H1 (cell line): ENCODE measurements around the gene RBFOX1. TPM values are rescaled to one million over a fixed set of nuclear protein-coding genes. Genes with fewer than 3 reads are reported as not detected.

Experiments
- CTCF ChIA-PET: fragments of 300-600 bp; sonication (Branson Sonifier 250); formaldehyde crosslinking; loops from one replicate; lab custom pipeline; 2021; ENCODE audit not compliant: partially characterized antibody; lab: Charles Lee
- POLR2A ChIA-PET: fragments of 300-600 bp; sonication (Branson Sonifier 250); formaldehyde crosslinking; loops from one replicate; lab custom pipeline; 2021; ENCODE audit warnings: inconsistent platforms; ENCODE audit not compliant: partially characterized antibody; lab: Charles Lee
- DNase-seq, 2 experiments: peaks; one replicate each; pipeline versions ENCODE4 v3.0.0 to v3.0.0-alpha.2; 2010 to 2022; ENCODE audit warnings: low spot score in 2 of 2, low read depth in 1 of 2, mixed read lengths in 1 of 2
- FAIRE-seq: peaks from 2 replicates; lab custom pipeline; 2011; peaks lifted over from hg19 to GRCh38; lab: Jason Lieb, UNC
- H2AFZ ChIP-seq: 2 replicates; pipeline ENCODE4 v1.8.1; 2012; ENCODE audit warnings: low read length, inconsistent platforms
- H2AK5ac ChIP-seq: 2 replicates; pipeline ENCODE4 v1.6.1; 2013; ENCODE audit warnings: low read depth, low read length
- H2BK120ac ChIP-seq: replicated peaks from 2 replicates; pipeline ENCODE3; 2013; ENCODE audit warnings: low read depth, low read length, inconsistent platforms
- H2BK12ac ChIP-seq: 2 replicates; pipeline ENCODE4 v1.6.1; 2013; ENCODE audit warnings: low read depth, low read length
- H2BK15ac ChIP-seq: 2 replicates; pipeline ENCODE4 v1.6.1; 2013; ENCODE audit warnings: low read length
- H2BK20ac ChIP-seq: 2 replicates; pipeline ENCODE4 v1.6.1; 2013; ENCODE audit warnings: low read length
- H2BK5ac ChIP-seq: 2 replicates; pipeline ENCODE4 v1.6.1; 2013; ENCODE audit warnings: low read depth, low read length
- H3K14ac ChIP-seq: 2 replicates; pipeline ENCODE4 v1.6.1; 2013; ENCODE audit warnings: inconsistent platforms; ENCODE audit not compliant: insufficient read length
- H3K18ac ChIP-seq: 2 replicates; pipeline ENCODE4 v1.6.1; 2013; ENCODE audit warnings: low read length; ENCODE audit errors: extremely low read depth
- H3K23ac ChIP-seq: 2 replicates; pipeline ENCODE4 v1.6.1; 2013; ENCODE audit warnings: inconsistent platforms; ENCODE audit not compliant: insufficient read length
- H3K23me2 ChIP-seq: 2 replicates; pipeline ENCODE4 v1.6.1; 2013; ENCODE audit warnings: low read depth, low read length
- H3K27ac ChIP-seq: 2 replicates; pipeline ENCODE4 v1.6.1; 2011; ENCODE audit warnings: low read depth, low read length, inconsistent platforms
- H3K27me3 ChIP-seq, 4 experiments: replicated peaks in 1 of 4; 1 replicate in 1 of 4; 2 replicates in 3 of 4; pipeline versions ENCODE4 v1.6.1 to v1.8.1; 2011 to 2013; ENCODE audit warnings: low read length in 3 of 4, mild to moderate bottlenecking in 3 of 4, inconsistent platforms in 2 of 4, mixed read lengths in 2 of 4, moderate library complexity in 1 of 4; ENCODE audit not compliant: control insufficient read depth in 3 of 4, insufficient read depth in 3 of 4; ENCODE audit errors: extremely low read depth in 1 of 4
- H3K36me3 ChIP-seq, 4 experiments: 2 replicates each; pipeline versions ENCODE4 v1.6.1 to v1.8.1; 2011 to 2013; ENCODE audit warnings: mild to moderate bottlenecking in 4 of 4, low read length in 3 of 4, moderate library complexity in 2 of 4, control low read depth in 1 of 4, inconsistent platforms in 1 of 4; ENCODE audit not compliant: insufficient read depth in 4 of 4, control insufficient read depth in 2 of 4
- H3K4ac ChIP-seq: replicated peaks from 2 replicates; pipeline ENCODE3; 2013; ENCODE audit warnings: low read length, low read depth, mixed read lengths, inconsistent platforms; ENCODE audit not compliant: insufficient read length
- H3K4me1 ChIP-seq, 4 experiments: replicated peaks in 1 of 4; 1 replicate in 1 of 4; 2 replicates in 3 of 4; pipeline versions ENCODE4 v1.6.1 to v1.8.1; 2011 to 2013; ENCODE audit warnings: low read length in 3 of 4, inconsistent platforms in 2 of 4, mixed read lengths in 1 of 4; ENCODE audit not compliant: insufficient read depth in 4 of 4, control insufficient read depth in 3 of 4
- H3K4me2 ChIP-seq, 2 experiments: 2 replicates each; pipeline versions ENCODE4 v1.6.1 to v1.8.1; 2011 to 2013; ENCODE audit warnings: low read depth in 2 of 2, low read length in 2 of 2, control low read depth in 1 of 2, inconsistent platforms in 1 of 2, mild to moderate bottlenecking in 1 of 2; ENCODE audit not compliant: insufficient read depth in 1 of 2
- H3K4me3 ChIP-seq, 4 experiments: fragments of 200-600, 300-600 bp in 1 of 4; sonication (generic), shearing (Covaris generic), sonication (Bioruptor Twin) in 1 of 4; 2 replicates each; pipeline versions ENCODE4 v1.5.1 to v1.8.1; 2011 to 2016; ENCODE audit warnings: low read length in 4 of 4, low read depth in 3 of 4, control low read depth in 2 of 4, inconsistent platforms in 2 of 4, mild to moderate bottlenecking in 2 of 4, mixed read lengths in 1 of 4, moderate library complexity in 1 of 4; ENCODE audit not compliant: insufficient read depth in 2 of 4; ENCODE audit errors: extremely low read depth in 1 of 4
- H3K56ac ChIP-seq: replicated peaks from 2 replicates; pipeline ENCODE3; 2013; ENCODE audit warnings: low read depth, mild to moderate bottlenecking, mixed read lengths, low read length, inconsistent platforms; ENCODE audit not compliant: insufficient read length
- H3K79me1 ChIP-seq: 2 replicates; pipeline ENCODE4 v1.6.1; 2013; ENCODE audit warnings: low read depth, low read length, control low read depth
- H3K79me2 ChIP-seq, 2 experiments: 2 replicates each; pipeline versions ENCODE4 v1.6.1 to v1.8.1; 2012 to 2013; ENCODE audit warnings: low read length in 2 of 2, mild to moderate bottlenecking in 2 of 2, inconsistent platforms in 1 of 2; ENCODE audit not compliant: insufficient read depth in 2 of 2, control insufficient read depth in 1 of 2
- H3K9ac ChIP-seq, 4 experiments: replicated peaks in 1 of 4; 1 replicate in 1 of 4; 2 replicates in 3 of 4; pipeline versions ENCODE4 v1.6.1 to v1.8.1; 2011 to 2013; ENCODE audit warnings: low read depth in 3 of 4, low read length in 3 of 4, control low read depth in 2 of 4, mild to moderate bottlenecking in 2 of 4, moderate library complexity in 2 of 4, inconsistent platforms in 1 of 4; ENCODE audit errors: extremely low read depth in 1 of 4
- H3K9me3 ChIP-seq, 2 experiments: 2 replicates each; pipeline versions ENCODE4 v1.6.1 to v1.8.1; 2012 to 2013; ENCODE audit warnings: mild to moderate bottlenecking in 2 of 2, moderate library complexity in 2 of 2, control low read depth in 1 of 2, inconsistent platforms in 1 of 2, low read depth in 1 of 2, low read length in 1 of 2, mixed read lengths in 1 of 2; ENCODE audit not compliant: insufficient read depth in 2 of 2
- H4K20me1 ChIP-seq, 2 experiments: replicated peaks in 1 of 2; 2 replicates each; pipeline versions ENCODE3 to v1.8.1; 2011 to 2013; ENCODE audit warnings: inconsistent platforms in 2 of 2, low read length in 2 of 2, mild to moderate bottlenecking in 1 of 2; ENCODE audit not compliant: insufficient read depth in 2 of 2, control insufficient read depth in 1 of 2
- H4K5ac ChIP-seq: 2 replicates; pipeline ENCODE4 v1.6.1; 2013; ENCODE audit warnings: low read length, low read depth, mixed read lengths, inconsistent platforms; ENCODE audit not compliant: insufficient read length
- H4K8ac ChIP-seq: 2 replicates; pipeline ENCODE4 v1.8.0; 2013; ENCODE audit warnings: mild to moderate bottlenecking, moderate library complexity, low read length, inconsistent platforms; ENCODE audit not compliant: insufficient read depth; ENCODE audit errors: extremely low read depth
- H4K91ac ChIP-seq: replicated peaks from 2 replicates; pipeline ENCODE3; 2013; ENCODE audit warnings: low read length, mixed read lengths, inconsistent platforms; ENCODE audit not compliant: insufficient read length
- FOSL1 ChIP-seq: IDR thresholded peaks from 2 replicates; pipeline ENCODE4 v1.6.1; 2011; ENCODE audit warnings: mild to moderate bottlenecking, low read depth, low read length, moderate library complexity; ENCODE audit not compliant: insufficient read depth
- GTF2F1 ChIP-seq: IDR thresholded peaks from 2 replicates; pipeline ENCODE4 v1.6.1; 2012; ENCODE audit warnings: low read depth, low read length, improper control_type of control experiment, borderline replicate concordance
- JUN ChIP-seq: IDR thresholded peaks from 2 replicates; pipeline ENCODE4 v1.6.1; 2011; ENCODE audit warnings: low read depth, mild to moderate bottlenecking, improper control_type of control experiment, low read length
- MAFK ChIP-seq: IDR thresholded peaks from 2 replicates; pipeline ENCODE4 v1.6.1; 2012; ENCODE audit warnings: low read depth, mild to moderate bottlenecking, improper control_type of control experiment, low read length
- PHF8 ChIP-seq: fragments of 200-600 bp; sonication (generic); conservative IDR thresholded peaks from 2 replicates; pipeline ENCODE4 v1.7.1; 2012; ENCODE audit warnings: low read depth, mild to moderate bottlenecking, inconsistent platforms, low read length, moderate library complexity
- POLR2AphosphoS5 ChIP-seq: IDR thresholded peaks from 2 replicates; pipeline ENCODE4 v1.6.1; 2011; ENCODE audit warnings: low read depth, low read length
- SIRT6 ChIP-seq: IDR thresholded peaks from one replicate; pipeline ENCODE4 v1.7.1; 2012; ENCODE audit warnings: low read length, inconsistent platforms
- SP2 ChIP-seq: IDR thresholded peaks from 2 replicates; pipeline ENCODE4 v1.6.1; 2012; ENCODE audit warnings: mild to moderate bottlenecking, low read length, inconsistent platforms
- WGBS, 2 experiments: shearing (Covaris generic) in 1 of 2; methylation state at CpG; one replicate each; pipeline versions ENCODE4 v1.1.6 to v1.1.7; 2013 to 2015; ENCODE audit warnings: low lambda C conversion rate in 2 of 2, mixed read lengths in 2 of 2, inconsistent platforms in 1 of 2, low coverage in 1 of 2, missing lambda C conversion rate in 1 of 2; ENCODE audit not compliant: insufficient replicate concordance in 2 of 2, insufficient coverage in 1 of 2, insufficient read length in 1 of 2; ENCODE audit errors: extremely low coverage in 1 of 2, missing lambda C conversion rate in 1 of 2; 5-methylcytosine and 5-hydroxymethylcytosine counted together
- polyA plus RNA-seq, 7 experiments: library from polyadenylated mRNA; depleted of rRNA in 3 of 7; stranded (reverse) in 5 of 7; unstranded in 2 of 7; fragments of >200 nt in 5 of 7; fragments of 200-250 nt in 2 of 7; gene quantifications; 1 replicate in 5 of 7; 2 replicates in 1 of 7; 4 replicates in 1 of 7; pipeline versions ENCODE4 v1.2.1 to v1.2.3, GENCODE V29; 2011 to 2013; ENCODE audit warnings: missing spikeins in 2 of 7, mixed read lengths in 2 of 7
- total RNA-seq: library from RNA; stranded (reverse); fragmentation: NEBNext Ultra II Directional; extraction: Animal tissue kit (Norgen Biotek cat#: 25700); gene quantifications from 2 replicates; pipeline ENCODE4 v1.2.1, GENCODE V29; 2021

RBFOX1 gene
- total and polyA plus RNA-seq, 2 of the 8 experiments (the other 6 are each of a cell fraction or from before 2014, with no cell fraction given): 1.7 to 2.8 TPM

DNA sequence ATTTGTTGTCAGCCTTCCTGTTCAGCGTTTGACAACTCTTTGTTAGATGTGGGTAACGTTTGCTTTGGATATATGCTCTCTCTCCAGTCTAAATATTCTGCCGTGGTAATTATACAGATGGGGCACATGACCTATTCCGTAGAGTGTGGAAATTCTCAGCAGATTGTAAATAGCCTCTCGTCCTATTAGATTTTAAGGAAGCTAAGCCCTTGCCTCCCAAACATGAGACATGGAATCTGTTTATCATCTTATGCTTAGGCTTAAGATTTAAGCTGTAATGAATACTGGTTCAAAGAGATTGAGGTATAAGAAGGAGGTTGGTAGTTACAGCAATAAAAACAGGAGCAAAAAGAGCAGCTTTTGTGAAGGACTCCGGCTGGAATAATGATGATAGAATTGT lies 87.4 kb downstream of the RBFOX1 start:
- no peaks in the 10 kb centered on the region for H3K23me2 ChIP-seq
- no peak overlapping the region for H3K14ac ChIP-seq
- H2AK5ac ChIP-seq: no peak overlapping the region
- H4K5ac ChIP-seq: no peak overlapping the region
- no peak overlapping the region for H2BK5ac ChIP-seq
- no peaks in the 10 kb centered on the region for H4K20me1 ChIP-seq
- H3K18ac ChIP-seq: no peak overlapping the region
- CTCF ChIA-PET: no interaction called here
- no peaks in the 10 kb centered on the region for H3K9me3 ChIP-seq
- H2BK20ac ChIP-seq: no peak overlapping the region
- H3K27me3 ChIP-seq: no peaks in the 10 kb centered on the region
- no peak overlapping the region for H2BK15ac ChIP-seq
- no peaks in the 10 kb centered on the region for H3K79me2 ChIP-seq
- WGBS, 2 experiments: 88% methylated on average over 6 of the region's 6 CpGs; no CpG with 5 or more reads in 1 of the 2 experiments
- peaks cover 0 to 4% (median 1%) of the 10 kb centered on the region in 4 experiments; a peak in 1 of 7 replicates for H3K4me1 ChIP-seq
- POLR2A ChIA-PET: interaction anchor here (1.3 kb wide), 1 partner anchor 19 kb away, joined by 3 read pairs; no protein-coding TSS in a partner anchor
- no peak overlapping the region for H3K27ac ChIP-seq
- H2BK12ac ChIP-seq: no peak overlapping the region
- no peak overlapping the region for H3K4me3 ChIP-seq
- no peak overlapping the region for H4K8ac ChIP-seq
- DNase-seq: no peak
- H3K9ac ChIP-seq: no peak overlapping the region
- H3K4me2 ChIP-seq: no peak overlapping the region
- H3K23ac ChIP-seq: no peak overlapping the region
- no peak overlapping the region for H3K56ac ChIP-seq
- H3K36me3 ChIP-seq: no peaks in the 10 kb centered on the region
- no peak overlapping the region for H3K4ac ChIP-seq
- H3K79me1 ChIP-seq: no peaks in the 10 kb centered on the region
- FAIRE-seq: no peak
- H2BK120ac ChIP-seq: no peak overlapping the region
- no peak overlapping the region for H4K91ac ChIP-seq
- no peak overlapping the region for H2AFZ ChIP-seq
- no peak for TF ChIP-seq MAFK
- TF ChIP-seq JUN: no peak
- TF ChIP-seq FOSL1: no peak
- no peak for TF ChIP-seq PHF8
- no peak for TF ChIP-seq POLR2AphosphoS5
- TF ChIP-seq SIRT6: no peak
- TF ChIP-seq GTF2F1: no peak
- no peak for TF ChIP-seq SP2
